H9 (cell line): ENCODE measurements around the gene LRSAM1. TPM values are rescaled to one million over a fixed set of nuclear protein-coding genes. Genes with fewer than 3 reads are reported as not detected.

Experiments used
- DNase-seq: peaks from one replicate; pipeline ENCODE4 v3.0.0-alpha.2; 2017
- H2AFZ ChIP-seq: one replicate; pipeline ENCODE4 v1.6.1; 2013; ENCODE audit warnings: mild to moderate bottlenecking, low read length, control low read depth, moderate library complexity
- H2AK5ac ChIP-seq: 2 replicates; pipeline ENCODE4 v1.6.1; 2013; ENCODE audit warnings: low read length, control low read depth, mixed read lengths; ENCODE audit not compliant: insufficient read length
- H2BK120ac ChIP-seq: one replicate; pipeline ENCODE4 v1.6.1; 2013; ENCODE audit warnings: low read depth, mild to moderate bottlenecking, low read length, control low read depth, inconsistent platforms; ENCODE audit not compliant: poor library complexity, severe bottlenecking
- H2BK12ac ChIP-seq: 2 replicates; pipeline ENCODE4 v1.6.1; 2013; ENCODE audit warnings: low read length, control low read depth, mixed read lengths, low read depth; ENCODE audit not compliant: insufficient read length
- H2BK15ac ChIP-seq: 2 replicates; pipeline ENCODE4 v1.6.1; 2013; ENCODE audit warnings: low read depth, low read length, control low read depth
- H2BK20ac ChIP-seq: one replicate; pipeline ENCODE4 v1.6.1; 2013; ENCODE audit warnings: low read depth, mild to moderate bottlenecking, low read length, control low read depth, inconsistent platforms; ENCODE audit not compliant: poor library complexity, severe bottlenecking
- H2BK5ac ChIP-seq: 2 replicates; pipeline ENCODE4 v1.6.1; 2013; ENCODE audit warnings: low read length, control low read depth, mixed read lengths; ENCODE audit not compliant: insufficient read length
- H3K14ac ChIP-seq: 2 replicates; pipeline ENCODE4 v1.6.1; 2013; ENCODE audit warnings: low read length, control low read depth; ENCODE audit not compliant: insufficient read depth
- H3K18ac ChIP-seq: 2 replicates; pipeline ENCODE4 v1.6.1; 2013; ENCODE audit warnings: low read depth, mild to moderate bottlenecking, mixed read lengths, low read length, control low read depth; ENCODE audit not compliant: insufficient read length
- H3K23ac ChIP-seq: 2 replicates; pipeline ENCODE4 v1.6.1; 2013; ENCODE audit warnings: low read length, control low read depth, mixed read lengths, low read depth; ENCODE audit not compliant: insufficient read length
- H3K23me2 ChIP-seq: 2 replicates; pipeline ENCODE4 v1.6.1; 2013; ENCODE audit warnings: low read depth, mild to moderate bottlenecking, mixed read lengths, low read length, control low read depth; ENCODE audit not compliant: insufficient read length, poor library complexity, severe bottlenecking
- H3K27ac ChIP-seq: 2 replicates; pipeline ENCODE4 v1.5.1; 2013; ENCODE audit warnings: low read length, control low read depth, mixed read lengths, low read depth; ENCODE audit not compliant: insufficient read length
- H3K27me3 ChIP-seq: 2 replicates; pipeline ENCODE4 v1.6.1; 2013; ENCODE audit warnings: low read length, control low read depth, inconsistent platforms; ENCODE audit not compliant: insufficient read depth
- H3K4ac ChIP-seq: 2 replicates; pipeline ENCODE4 v1.6.1; 2013; ENCODE audit warnings: low read depth, mild to moderate bottlenecking, control low read depth, inconsistent platforms, low read length, moderate library complexity
- H3K4me1 ChIP-seq: 2 replicates; pipeline ENCODE4 v1.6.1; 2013; ENCODE audit warnings: low read length, control low read depth, inconsistent platforms; ENCODE audit not compliant: insufficient read depth
- H3K4me2 ChIP-seq: 2 replicates; pipeline ENCODE4 v1.6.1; 2013; ENCODE audit warnings: low read length, control low read depth, mixed read lengths; ENCODE audit not compliant: insufficient read length, insufficient read depth
- H3K56ac ChIP-seq: 2 replicates; pipeline ENCODE4 v1.6.1; 2013; ENCODE audit warnings: low read depth, mild to moderate bottlenecking, mixed read lengths, low read length, control low read depth; ENCODE audit not compliant: insufficient read length
- H3K79me1 ChIP-seq: 2 replicates; pipeline ENCODE4 v1.6.1; 2013; ENCODE audit warnings: low read depth, mild to moderate bottlenecking, moderate library complexity, low read length, control low read depth, inconsistent platforms; ENCODE audit not compliant: insufficient read depth, poor library complexity, severe bottlenecking
- H3K79me2 ChIP-seq: 2 replicates; pipeline ENCODE4 v1.6.1; 2013; ENCODE audit warnings: low read length, control low read depth, inconsistent platforms; ENCODE audit not compliant: insufficient read depth
- H3K9ac ChIP-seq: 2 replicates; pipeline ENCODE4 v1.6.1; 2013; ENCODE audit warnings: low read length, control low read depth, mixed read lengths; ENCODE audit not compliant: insufficient read length; ENCODE audit errors: extremely low read depth
- H3K9me3 ChIP-seq: one replicate; pipeline ENCODE4 v1.6.1; 2013; ENCODE audit warnings: low read depth, low read length, inconsistent platforms; ENCODE audit not compliant: control insufficient read depth
- H3T11ph ChIP-seq: one replicate; pipeline ENCODE4 v1.6.1; 2013; ENCODE audit warnings: mild to moderate bottlenecking, low read length, control low read depth, inconsistent platforms
- H4K20me1 ChIP-seq: one replicate; pipeline ENCODE4 v1.6.1; 2013; ENCODE audit not compliant: control insufficient read depth, insufficient read length, insufficient read depth
- H4K5ac ChIP-seq: 2 replicates; pipeline ENCODE4 v1.6.1; 2013; ENCODE audit warnings: low read depth, mild to moderate bottlenecking, mixed read lengths, low read length, control low read depth; ENCODE audit not compliant: insufficient read length
- H4K8ac ChIP-seq: replicated peaks from 2 replicates; pipeline ENCODE4 v1.6.1; 2013; ENCODE audit warnings: low read length, control low read depth, mixed read lengths, low read depth; ENCODE audit not compliant: insufficient read length
- H4K91ac ChIP-seq: 2 replicates; pipeline ENCODE4 v1.6.1; 2013; ENCODE audit warnings: low read depth, mild to moderate bottlenecking, moderate library complexity, mixed read lengths, low read length, control low read depth; ENCODE audit not compliant: insufficient read length
- H3K27ac Mint-ChIP-seq, 3 experiments: 2 replicates in 2 of 3; 3 replicates in 1 of 3; pipeline ENCODE4 v1.8.0; 2020 to 2021; ENCODE audit warnings: mixed read lengths in 3 of 3, mild to moderate bottlenecking in 1 of 3, moderate library complexity in 1 of 3
- H3K27me3 Mint-ChIP-seq: 2 replicates; pipeline ENCODE4 v1.8.0; 2021; ENCODE audit warnings: low read depth, mild to moderate bottlenecking, moderate library complexity, mixed read lengths
- H3K36me3 Mint-ChIP-seq, 3 experiments: 2 replicates in 2 of 3; 3 replicates in 1 of 3; pipeline ENCODE4 v1.8.0; 2020 to 2021; ENCODE audit warnings: low read depth in 3 of 3, mixed read lengths in 3 of 3; ENCODE audit not compliant: insufficient read depth in 1 of 3
- H3K4me1 Mint-ChIP-seq, 2 experiments: 2 replicates each; pipeline ENCODE4 v1.8.0; 2020; ENCODE audit warnings: mixed read lengths in 2 of 2
- H3K4me3 Mint-ChIP-seq, 2 experiments: 2 replicates in 1 of 2; 3 replicates in 1 of 2; pipeline ENCODE4 v1.8.0; 2020 to 2021; ENCODE audit warnings: mild to moderate bottlenecking in 2 of 2, mixed read lengths in 2 of 2, moderate library complexity in 1 of 2
- H3K9me3 Mint-ChIP-seq, 2 experiments: 2 replicates in 1 of 2; 3 replicates in 1 of 2; pipeline ENCODE4 v1.8.0; 2020; ENCODE audit warnings: mild to moderate bottlenecking in 2 of 2, mixed read lengths in 2 of 2, moderate library complexity in 1 of 2
- CTCF ChIP-seq: fragments of 200-600 bp; sonication (generic); conservative IDR thresholded peaks from 3 replicates; pipeline ENCODE4 v1.8.0; 2021; ENCODE audit warnings: antibody characterized with exemption, mild to moderate bottlenecking
- WGBS: extraction: QIAGEN DNeasy Blood & Tissue Kit; methylation state at CpG from one replicate; pipeline ENCODE4 v1.1.7; 2013; ENCODE audit warnings: missing lambda C conversion rate, low lambda C conversion rate, mixed read lengths; ENCODE audit not compliant: insufficient read length; ENCODE audit errors: extremely low coverage; 5-methylcytosine and 5-hydroxymethylcytosine counted together
- total RNA-seq: library from RNA; stranded (reverse); gene quantifications from 2 replicates; pipeline ENCODE4 v1.2.1, GENCODE V29; 2021

The LRSAM1 gene
- total RNA-seq, 1 experiment from 2014 or later: 16.2 TPM

GRCh38 chr9:127503379-127503921, 52.1 kb downstream of the LRSAM1 start:
- no peak overlapping the region for H3K9ac ChIP-seq
- H3K4me2 ChIP-seq: no peak overlapping the region
- H3K79me1 ChIP-seq: no peaks in the 10 kb centered on the region
- no peak for TF ChIP-seq CTCF
- no peaks in the 10 kb centered on the region for H3K79me2 ChIP-seq
- H3K27me3 Mint-ChIP-seq: 0 out of 2 replicates have a peak, but pooled peaks cover 1% of the 10 kb centered on the region
- H2AK5ac ChIP-seq: no peak overlapping the region
- no peak overlapping the region for H3K4ac ChIP-seq
- H3K4me1 Mint-ChIP-seq: peaks cover 0 to 10% of the 10 kb centered on the region in 2 experiments; a peak in 2 of 4 replicates
- H3K27me3 ChIP-seq: no peaks in the 10 kb centered on the region
- H3K23ac ChIP-seq: no peak overlapping the region
- no CpG with 5 or more reads among the region's 20 CpGs for WGBS
- no peak overlapping the region for H3T11ph ChIP-seq
- H4K20me1 ChIP-seq: no peaks in the 10 kb centered on the region
- no peak overlapping the region for H2BK20ac ChIP-seq
- no peak overlapping the region for H2BK120ac ChIP-seq
- no peak overlapping the region for H2BK5ac ChIP-seq
- no peak overlapping the region for H3K56ac ChIP-seq
- no peaks in the 10 kb centered on the region for H3K23me2 ChIP-seq
- no peaks in the 10 kb centered on the region for H3K9me3 ChIP-seq
- no peaks in the 10 kb centered on the region for H3K4me1 ChIP-seq
- H3K18ac ChIP-seq: no peak overlapping the region
- H4K8ac ChIP-seq: no peak overlapping the region
- no peak overlapping the region for H2BK12ac ChIP-seq
- no peak overlapping the region for H3K4me3 Mint-ChIP-seq
- H4K91ac ChIP-seq: no peak overlapping the region
- no peak overlapping the region for H2AFZ ChIP-seq
- H2BK15ac ChIP-seq: no peak overlapping the region
- no peak for DNase-seq
- no peak overlapping the region for H4K5ac ChIP-seq
- no peak overlapping the region for H3K27ac ChIP-seq
- no peaks in the 10 kb centered on the region for H3K9me3 Mint-ChIP-seq
- H3K36me3 Mint-ChIP-seq: peaks cover 0 to 3% (median under 1%) of the 10 kb centered on the region in 3 experiments; a peak in 2 of 7 replicates
- H3K14ac ChIP-seq: no peak overlapping the region
- 0 out of 7 replicates have a peak overlapping the region, but pooled peaks of 1 of the 3 experiments have one; percentile 61 for H3K27ac Mint-ChIP-seq
